Lower leg skin (tissue), 3 donors: ENCODE data around the gene ARHGAP24.

Source experiments
- CTCF ChIP-seq, 3 donors: fragments of 450-650 bp; IDR thresholded peaks; one replicate each; pipeline ENCODE4 v1.5.1; 2016; ENCODE audit warnings: antibody characterized with exemption in 3 of 3, mild to moderate bottlenecking in 3 of 3, moderate library complexity in 2 of 3
- POLR2A ChIP-seq, 2 donors: fragments of 450-650 bp; IDR thresholded peaks; one replicate each; pipeline ENCODE4 v1.6.1; 2016 to 2017; ENCODE audit warnings: antibody characterized with exemption in 2 of 2, mild to moderate bottlenecking in 1 of 2, moderate library complexity in 1 of 2

- no peak for TF ChIP-seq CTCF (IDR thresholded peaks at IDR 0.05)
- no peak for TF ChIP-seq POLR2A (IDR thresholded peaks at IDR 0.05)
Measured at GRCh38 chr4:85966373-85966772, 491.4 kb downstream of the ARHGAP24 start.
